ENCODE results near the gene EED. TPM values are rescaled to one million over a fixed set of nuclear protein-coding genes. Genes with fewer than 3 reads are reported as not detected.

EED gene
- total RNA-seq, 1 experiment from 2014 or later: 22.9 TPM

- Mint-ChIP-seq H3K9me3 (ENCODE audit: unreplicated experiment) (no peaks in the 10 kb centered on the region), H3K4me1 (ENCODE audit: insufficient read depth, unreplicated experiment) (no peaks in the 10 kb centered on the region), H3K27me3 (ENCODE audit: insufficient read depth, unreplicated experiment) (no peaks in the 10 kb centered on the region), H3K27ac (ENCODE audit: low read depth, unreplicated experiment) (no peak overlapping the region), H3K36me3 (ENCODE audit: insufficient read depth, unreplicated experiment) (no peaks in the 10 kb centered on the region), H3K4me3 (ENCODE audit: unreplicated experiment) (no peak overlapping the region)
- TF ChIP-seq CTCF (IDR thresholded peaks at IDR 0.05; ENCODE audit: unreplicated experiment): no peak
- ChIA-PET POLR2A (no interaction called here), CTCF (interaction anchor here (0.9 to 1.7 kb wide), 4 partner anchors 8 to 66 kb away, joined by 3 to 7 read pairs (median 5); no protein-coding TSS in a partner anchor)
- no TSS peak for BruUV-seq (replicated peaks)
- intact Hi-C loops (cut with micrococcal nuclease): no loop called here
- no peak for DNase-seq (ENCODE audit: unreplicated experiment)
These were observed 43.1 kb upstream of the EED start for GRCh38 chr11:86201371-86201884.

- POLR2A ChIA-PET: no interaction called here
- no peak overlapping the region for H3K4me3 Mint-ChIP-seq (ENCODE audit: unreplicated experiment)
These were observed 42.6 kb upstream of the EED start for GRCh38 chr11:86202013-86202336.

GRCh38 chr11:86204356-86204755 is 40.2 kb upstream of the EED start:
- POLR2A ChIA-PET: interaction anchor here (0.5 to 1.4 kb wide), 4 partner anchors 11 to 261 kb away, joined by 3 to 4 read pairs (median 3); no protein-coding TSS in a partner anchor
- intact Hi-C loops (cut with micrococcal nuclease): no loop called here
- no peak overlapping the region for H3K27ac Mint-ChIP-seq (ENCODE audit: low read depth, unreplicated experiment)
- CTCF ChIA-PET: interaction anchor here (0.6 to 3.3 kb wide), 6 partner anchors 11 to 1646 kb away, joined by 3 to 32 read pairs (median 3); partner anchors contain the start of gene CCDC83
- no peak for DNase-seq (ENCODE audit: unreplicated experiment)
- H3K27me3 Mint-ChIP-seq (ENCODE audit: insufficient read depth, unreplicated experiment): no peaks in the 10 kb centered on the region
- H3K36me3 Mint-ChIP-seq (ENCODE audit: insufficient read depth, unreplicated experiment): no peaks in the 10 kb centered on the region
- H3K4me3 Mint-ChIP-seq (ENCODE audit: unreplicated experiment): no peak overlapping the region
- TF ChIP-seq CTCF (IDR thresholded peaks at IDR 0.05; ENCODE audit: unreplicated experiment): no peak
- no peaks in the 10 kb centered on the region for H3K9me3 Mint-ChIP-seq (ENCODE audit: unreplicated experiment)
- no peaks in the 10 kb centered on the region for H3K4me1 Mint-ChIP-seq (ENCODE audit: insufficient read depth, unreplicated experiment)
- no TSS peak for BruUV-seq (replicated peaks)

More at GRCh38 chr11:86202013-86202336, 42.6 kb upstream of the EED start:
- intact Hi-C loops (cut with micrococcal nuclease): no loop called here
- H3K4me1 Mint-ChIP-seq (ENCODE audit: insufficient read depth, unreplicated experiment): no peaks in the 10 kb centered on the region
- H3K36me3 Mint-ChIP-seq (ENCODE audit: insufficient read depth, unreplicated experiment): no peaks in the 10 kb centered on the region
- TF ChIP-seq CTCF (IDR thresholded peaks at IDR 0.05; ENCODE audit: unreplicated experiment): no peak
- DNase-seq (ENCODE audit: unreplicated experiment): no peak
- CTCF ChIA-PET: interaction anchor here (0.6 to 1.7 kb wide), 4 partner anchors 9 to 799 kb away, joined by 4 to 7 read pairs (median 5); no protein-coding TSS in a partner anchor
- H3K9me3 Mint-ChIP-seq (ENCODE audit: unreplicated experiment): no peaks in the 10 kb centered on the region
- H3K27ac Mint-ChIP-seq (ENCODE audit: low read depth, unreplicated experiment): no peak overlapping the region
- H3K27me3 Mint-ChIP-seq (ENCODE audit: insufficient read depth, unreplicated experiment): no peaks in the 10 kb centered on the region
- BruUV-seq (replicated peaks): no TSS peak

GRCh38 chr11:86205421-86206336 is 38.9 kb upstream of the EED start:
- intact Hi-C loops (cut with micrococcal nuclease): no loop called here
- H3K36me3 Mint-ChIP-seq (ENCODE audit: insufficient read depth, unreplicated experiment): no peaks in the 10 kb centered on the region
- ChIA-PET CTCF (interaction anchor here (0.7 to 3.3 kb wide), 5 partner anchors 12 to 278 kb away, joined by 3 to 32 read pairs (median 4); no protein-coding TSS in a partner anchor), POLR2A (interaction anchor here (0.6 to 1.9 kb wide), 3 partner anchors 9 to 578 kb away, joined by 3 to 5 read pairs (median 4); no protein-coding TSS in a partner anchor)
- TF ChIP-seq CTCF (IDR thresholded peaks at IDR 0.05; ENCODE audit: unreplicated experiment): no peak
- H3K4me3 Mint-ChIP-seq (ENCODE audit: unreplicated experiment): no peak overlapping the region
- no peaks in the 10 kb centered on the region for H3K4me1 Mint-ChIP-seq (ENCODE audit: insufficient read depth, unreplicated experiment)
- H3K27ac Mint-ChIP-seq (ENCODE audit: low read depth, unreplicated experiment): no peak overlapping the region
- H3K9me3 Mint-ChIP-seq (ENCODE audit: unreplicated experiment): no peaks in the 10 kb centered on the region
- BruUV-seq (replicated peaks): no TSS peak
- no peaks in the 10 kb centered on the region for H3K27me3 Mint-ChIP-seq (ENCODE audit: insufficient read depth, unreplicated experiment)
- no peak for DNase-seq (ENCODE audit: unreplicated experiment)
